Prostate gland (tissue), 2 donors: ENCODE results near the gene NAALADL1.

Experiments
- CTCF ChIP-seq, 4 experiments: fragments of 200-600 bp in 2 of 4; fragments of 450-650 bp in 2 of 4; sonication (generic) in 2 of 4; IDR thresholded peaks; 1 replicate in 3 of 4; 2 replicates in 1 of 4; pipeline ENCODE4 v1.5.1; 2016 to 2019; ENCODE audit warnings: antibody characterized with exemption in 4 of 4, mild to moderate bottlenecking in 2 of 4, moderate library complexity in 2 of 4
- POLR2A ChIP-seq: fragments of 450-650 bp; IDR thresholded peaks from one replicate; pipeline ENCODE4 v1.6.1; 2016; ENCODE audit warnings: antibody characterized with exemption, mild to moderate bottlenecking
- POLR2AphosphoS5 ChIP-seq: sonication (generic); formaldehyde crosslinking; IDR thresholded peaks from one replicate; pipeline ENCODE4 v1.6.1; 2017; ENCODE audit warnings: antibody characterized with exemption

- TF ChIP-seq CTCF (IDR thresholded peaks at IDR 0.05), result no peak
- TF ChIP-seq POLR2A, result no peak
- TF ChIP-seq POLR2AphosphoS5, result no peak
Measured at GRCh38 chr11:65077451-65077850, 19.1 kb upstream of the NAALADL1 start.
